Dermis blood vessel endothelial cell (primary cell): ENCODE results near the gene TSPEAR. TPM values are rescaled to one million over a fixed set of nuclear protein-coding genes. Genes with fewer than 3 reads are reported as not detected.

Experiments used
- DNase-seq: peaks from one replicate; pipeline ENCODE4 v3.0.0; 2010
- total RNA-seq: library from RNA; depleted of rRNA; stranded (reverse); fragments of >200 nt; gene quantifications from 2 replicates; pipeline ENCODE4 v1.2.3, GENCODE V29; 2014

Gene TSPEAR
- total RNA-seq, 1 donor from 2014 or later, result 1.0 TPM

- no peak for DNase-seq
Measured at GRCh38 chr21:44740742-44741141, 29.4 kb upstream of the TSPEAR start.

- no peak for DNase-seq
Measured at GRCh38 chr21:44739316-44739715, 27.9 kb upstream of the TSPEAR start.

DNA sequence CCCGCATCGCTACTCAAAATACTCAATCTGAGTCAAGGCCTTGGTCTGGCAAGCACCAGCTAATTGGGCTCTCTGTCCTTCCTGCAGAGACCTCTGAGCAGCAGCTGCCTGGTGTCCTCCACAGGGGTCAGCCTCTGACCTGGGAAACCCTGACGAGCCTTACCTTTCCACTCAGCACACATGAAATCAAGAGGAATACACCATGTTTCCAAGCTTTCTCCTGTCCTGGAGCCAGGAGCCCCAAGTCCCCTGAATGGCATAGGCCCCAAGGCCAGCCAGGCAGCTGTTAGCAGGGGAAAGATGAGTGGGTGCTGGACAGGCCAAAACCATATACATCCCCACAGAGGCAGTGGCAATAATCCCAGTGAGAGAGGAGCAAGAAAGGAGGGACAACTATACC is 27.2 kb upstream of the TSPEAR start:
- no peak for DNase-seq

DNA sequence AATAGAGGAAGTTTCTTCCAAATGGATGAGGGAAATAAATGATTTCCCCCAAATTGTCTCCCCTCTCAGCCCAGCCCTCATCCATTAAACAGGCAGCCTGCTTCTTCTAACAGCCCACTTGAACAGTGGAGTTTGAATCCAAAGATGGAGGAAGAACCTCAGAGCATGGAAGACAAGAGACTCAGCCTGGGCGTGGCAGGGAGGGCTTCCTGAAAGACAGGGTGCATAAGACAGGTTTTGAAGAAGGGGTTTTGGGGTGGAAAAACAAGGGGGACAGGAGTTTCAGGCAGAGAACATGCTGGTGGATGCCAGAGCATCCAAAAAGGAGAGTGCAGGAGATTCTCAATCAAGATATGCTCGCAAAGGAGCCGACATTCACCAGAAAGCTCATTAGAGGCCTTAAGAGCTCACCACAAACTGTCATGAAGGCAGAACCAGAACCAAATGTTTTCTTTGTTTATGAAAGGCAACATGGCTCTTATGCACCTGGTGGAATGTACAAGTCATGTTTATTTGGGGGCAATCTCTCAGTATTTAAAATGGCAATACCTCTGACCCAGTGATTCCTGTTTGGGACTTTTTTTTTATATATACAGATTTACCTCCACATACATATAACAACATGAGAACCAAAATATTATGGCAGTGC is 26.5 kb upstream of the TSPEAR start:
- DNase-seq, result no peak

DNA sequence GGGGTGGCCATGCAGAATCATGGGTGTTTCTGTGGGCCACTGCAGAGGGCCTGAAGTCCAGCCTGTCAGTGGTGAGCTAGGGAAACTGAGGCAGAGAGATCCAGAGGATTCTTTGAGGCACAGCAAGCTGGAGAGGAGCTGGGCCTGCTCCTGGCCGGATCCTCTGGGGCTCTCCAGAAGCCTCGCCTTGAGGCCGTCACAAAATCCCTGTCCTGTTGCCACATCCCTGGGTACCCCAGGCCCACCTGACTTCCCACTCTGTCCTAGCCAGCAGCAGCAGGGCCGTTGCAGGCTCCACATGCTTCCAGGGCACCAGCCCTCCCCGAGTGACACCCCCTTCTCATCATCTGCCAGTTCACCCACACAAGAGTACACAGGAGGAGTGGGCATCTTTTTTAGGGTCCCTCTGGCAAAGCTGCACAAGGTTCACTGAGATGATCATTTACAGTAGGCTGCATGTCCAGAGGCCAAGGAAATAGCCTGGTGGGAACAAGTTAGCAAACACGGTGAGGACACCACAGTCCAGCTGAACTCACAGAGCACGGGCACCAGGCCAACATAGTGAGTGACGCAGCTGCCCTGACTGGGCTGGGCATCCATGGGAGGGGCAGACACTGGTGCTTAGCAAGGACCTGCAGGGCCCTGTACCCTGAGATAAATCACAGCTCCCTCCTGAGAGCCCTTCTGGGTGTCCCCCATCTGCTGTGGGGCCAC is 25.1 kb upstream of the TSPEAR start:
- DNase-seq, result peak; percentile 43

GRCh38 chr21:44735821-44736220 is 24.4 kb upstream of the TSPEAR start:
- no peak for DNase-seq

- DNase-seq, result no peak
Measured at GRCh38 chr21:44734841-44735240, 23.5 kb upstream of the TSPEAR start.

DNA sequence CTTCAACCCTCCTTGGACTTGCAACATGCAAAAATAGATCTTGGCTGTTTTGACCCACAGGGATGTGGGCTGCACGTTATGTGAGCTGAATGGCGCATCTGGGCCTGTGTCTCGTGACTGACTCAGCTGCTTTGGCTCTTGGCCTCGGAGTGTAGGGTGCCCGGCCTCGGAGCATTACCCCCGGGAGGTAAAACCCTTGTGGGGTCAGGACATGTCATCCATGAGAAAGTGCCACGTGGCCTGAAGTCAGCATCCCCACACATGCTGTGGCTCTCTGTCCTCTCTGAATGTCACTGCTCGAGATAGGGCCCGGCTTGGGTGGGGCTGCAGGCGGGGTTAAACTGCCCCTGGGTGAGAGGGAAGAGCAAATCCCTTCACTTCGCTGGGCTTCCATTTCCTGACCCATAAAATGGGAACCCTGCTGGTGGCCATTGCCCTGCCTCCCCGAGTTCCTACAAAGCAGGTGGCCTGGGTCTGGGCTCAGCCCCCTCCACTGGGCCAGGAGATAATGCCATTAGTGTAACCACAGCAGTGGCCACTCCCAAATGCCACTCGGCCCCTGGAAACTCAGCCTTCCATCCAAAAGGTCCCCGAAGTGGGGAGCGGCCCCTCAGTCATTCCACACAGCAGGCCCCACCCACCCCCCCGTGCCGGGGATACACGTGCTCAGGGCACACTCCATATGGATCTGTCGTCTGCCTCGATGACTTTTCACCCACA is 22.8 kb upstream of the TSPEAR start:
- no peak for DNase-seq

- DNase-seq, result no peak
Measured at GRCh38 chr21:44732956-44733355, 21.6 kb upstream of the TSPEAR start.

DNA sequence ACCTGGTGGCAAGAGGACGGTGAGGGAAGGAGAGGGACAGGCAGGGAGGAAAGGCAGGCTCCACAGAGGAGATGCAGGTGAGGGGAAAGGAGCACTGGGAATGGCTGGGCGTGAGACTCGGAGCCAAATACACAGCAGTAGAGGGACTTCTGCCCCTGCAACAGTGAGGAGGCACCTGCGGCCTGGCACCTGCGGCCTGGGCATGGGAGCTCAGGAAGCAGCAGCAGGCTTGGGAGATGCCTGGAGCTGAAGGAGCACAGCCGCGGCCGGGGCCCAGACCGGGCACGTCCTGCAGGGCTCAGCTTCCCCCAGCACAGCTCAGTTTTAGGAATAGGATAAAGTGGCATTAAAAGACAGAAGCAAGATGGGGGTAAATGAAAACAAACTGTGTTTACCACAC is 20.9 kb upstream of the TSPEAR start:
- DNase-seq, result no peak

DNA sequence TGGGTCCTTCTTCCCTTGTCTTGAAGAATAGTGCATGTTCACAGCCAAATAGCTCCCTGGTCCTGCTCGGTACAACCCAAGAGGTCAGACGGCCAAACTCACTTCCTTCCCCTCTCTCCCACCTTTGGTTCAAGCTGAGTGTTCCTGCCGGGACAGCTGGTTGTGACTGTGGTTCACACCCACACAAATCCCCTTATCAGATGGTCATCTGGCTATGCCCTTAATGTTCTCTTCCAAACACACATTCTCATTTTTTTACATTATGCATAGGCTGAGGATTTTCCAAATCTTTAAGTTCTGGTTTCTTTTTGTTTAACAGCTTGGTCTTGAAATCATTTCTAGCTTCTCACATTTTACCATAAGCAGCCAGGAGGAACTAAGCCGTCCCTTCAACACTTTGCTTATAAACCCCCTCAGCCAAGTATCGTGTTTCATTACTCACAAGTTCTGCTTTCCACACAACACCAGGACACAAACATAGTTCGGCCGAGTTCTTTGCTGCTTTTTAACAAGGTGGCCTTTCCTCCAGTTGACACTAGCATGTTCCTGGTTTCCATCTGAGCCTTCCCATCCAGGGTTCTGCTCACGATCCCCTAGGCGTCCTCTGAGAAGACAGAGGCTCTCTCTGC is 19.7 kb upstream of the TSPEAR start:
- peak; percentile 27 for DNase-seq

DNA sequence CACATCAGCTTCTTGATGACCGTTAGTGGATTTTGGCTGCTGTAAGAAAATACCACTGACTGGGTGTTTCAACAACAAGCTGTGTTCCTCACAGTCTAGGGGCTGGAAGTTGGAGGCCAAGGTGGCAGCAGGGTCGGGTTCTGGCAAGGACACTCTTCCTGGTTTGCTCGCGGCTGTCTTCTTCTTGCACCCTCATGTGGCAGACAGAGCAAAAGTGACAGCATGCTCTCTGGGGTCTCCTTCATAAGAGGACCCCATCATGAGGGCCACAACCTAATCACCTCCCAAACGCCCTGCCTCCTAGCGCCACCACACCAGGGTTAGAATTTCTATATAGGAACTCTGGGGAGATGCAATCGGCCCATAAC is 18.6 kb upstream of the TSPEAR start:
- DNase-seq, result no peak

DNA sequence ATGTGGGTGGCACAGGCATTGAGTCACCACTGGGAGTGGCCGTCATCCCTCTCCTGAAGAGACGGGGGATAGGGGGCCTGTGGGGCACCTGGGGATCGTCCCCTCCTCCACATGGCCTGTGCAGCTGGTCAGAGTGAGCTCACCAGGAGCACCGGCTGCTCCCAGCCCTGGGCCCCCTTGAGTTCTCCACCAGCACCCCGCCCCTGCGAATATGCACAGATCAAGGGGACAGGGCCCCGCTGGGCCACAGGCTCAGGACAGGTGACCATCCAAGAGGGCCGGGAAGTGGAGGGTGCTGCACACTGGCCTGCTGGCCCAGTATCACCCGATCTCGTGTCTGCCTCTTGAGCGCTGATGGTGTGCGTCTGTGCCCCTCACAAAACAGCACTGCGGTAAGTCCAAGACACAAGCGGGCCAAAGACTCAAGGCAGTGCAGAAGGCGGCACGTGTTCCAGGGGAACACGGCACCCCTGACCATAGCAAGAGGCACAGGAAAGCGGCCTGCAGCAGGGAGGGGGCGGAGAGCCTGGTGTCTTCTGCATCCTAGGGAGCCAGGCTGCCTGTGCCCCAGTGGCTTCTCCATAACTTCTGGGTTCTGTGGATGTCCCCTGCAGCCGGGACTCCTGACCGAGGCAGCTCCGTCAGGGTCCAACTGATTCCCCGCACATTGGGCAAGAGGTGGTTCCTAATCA is 18.1 kb upstream of the TSPEAR start:
- no peak for DNase-seq

GRCh38 chr21:44728716-44729115 is 17.3 kb upstream of the TSPEAR start:
- DNase-seq, result no peak

GRCh38 chr21:44727757-44728156 is 16.4 kb upstream of the TSPEAR start:
- DNase-seq, result no peak

DNA sequence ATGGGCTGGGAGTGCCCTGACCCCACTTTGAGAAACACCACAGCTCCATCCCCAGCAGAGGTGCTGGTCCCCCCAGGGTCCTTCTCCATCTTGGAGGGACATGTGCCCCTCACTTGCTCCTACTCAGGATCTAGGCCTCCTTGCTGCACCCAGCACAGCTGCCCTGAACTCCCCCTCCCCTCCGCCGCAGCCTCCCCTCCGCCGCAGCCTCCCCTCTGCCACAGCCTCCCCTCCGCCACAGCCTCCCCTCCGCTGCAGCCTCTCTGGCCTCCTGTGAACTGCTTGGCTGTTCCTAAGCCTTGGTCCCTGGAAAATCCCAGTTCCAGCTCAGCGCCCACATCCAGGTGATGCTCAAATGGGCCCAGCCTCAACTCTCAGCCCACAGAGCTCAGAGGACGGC is 15.9 kb upstream of the TSPEAR start:
- DNase-seq, result no peak

DNA sequence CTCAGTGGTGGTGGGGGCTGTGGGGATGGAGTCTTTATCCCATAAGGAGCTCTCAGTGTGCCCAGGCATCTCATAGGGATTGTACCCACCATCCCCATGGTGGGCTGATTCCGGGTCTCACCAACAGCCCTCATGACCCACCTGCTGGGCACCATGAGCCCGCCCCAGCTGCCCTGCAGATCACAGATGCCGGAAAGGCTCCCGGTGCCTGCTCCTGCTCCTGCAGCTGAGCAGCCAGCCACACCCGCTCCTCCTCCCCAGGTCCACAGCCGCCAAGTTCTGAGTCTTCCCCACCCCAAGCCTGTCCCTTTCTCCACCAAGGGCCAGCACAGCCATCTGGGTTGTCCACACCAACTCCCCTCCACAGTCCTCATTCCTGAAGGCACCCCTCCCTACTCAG is 15.5 kb upstream of the TSPEAR start:
- DNase-seq, result no peak

DNA sequence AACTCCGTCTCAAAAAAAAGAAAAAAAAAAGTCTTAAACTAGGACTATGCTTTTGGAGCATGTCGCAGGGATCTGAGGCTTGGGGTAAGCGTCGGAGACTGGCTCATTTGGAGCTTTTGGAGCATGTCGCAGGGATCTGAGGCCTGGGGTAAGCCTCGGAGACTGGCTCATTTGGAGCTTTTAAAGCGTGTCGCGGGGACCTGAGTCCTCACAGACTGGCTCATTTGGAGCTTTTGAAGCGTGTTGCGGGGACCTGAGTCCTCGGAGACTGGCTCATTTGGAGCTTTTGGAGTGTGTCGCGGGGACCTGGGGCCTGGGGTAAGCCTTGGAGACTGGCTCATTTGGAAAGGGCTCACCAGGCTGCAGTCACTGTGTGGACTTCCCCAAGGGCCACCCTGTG is 13.6 kb upstream of the TSPEAR start:
- no peak for DNase-seq

DNA sequence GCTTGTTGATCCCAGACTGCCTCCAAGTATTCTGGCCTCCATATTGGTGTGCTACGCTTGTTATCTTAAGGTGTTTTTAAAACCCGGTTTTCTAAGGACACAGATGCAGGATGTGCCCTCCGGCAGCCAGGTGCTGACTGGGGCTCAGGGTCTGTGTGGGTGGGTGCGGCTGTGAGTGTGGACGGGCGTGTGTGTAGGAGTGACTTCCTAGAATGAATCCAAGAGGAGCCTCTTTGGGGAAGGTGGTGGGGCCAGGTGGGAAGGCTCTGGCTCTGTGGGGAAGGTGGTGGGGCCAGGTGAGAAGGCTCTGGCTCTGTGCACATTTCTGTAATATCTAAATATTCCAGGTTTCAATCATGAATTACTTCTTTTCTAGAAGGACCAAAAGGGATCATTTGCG is 12.8 kb upstream of the TSPEAR start:
- DNase-seq, result no peak

GRCh38 chr21:44723177-44724131 is 12.1 kb upstream of the TSPEAR start:
- peak; percentile 12 for DNase-seq

- DNase-seq, result no peak
Measured at GRCh38 chr21:44722731-44723130, 11.4 kb upstream of the TSPEAR start.

DNA sequence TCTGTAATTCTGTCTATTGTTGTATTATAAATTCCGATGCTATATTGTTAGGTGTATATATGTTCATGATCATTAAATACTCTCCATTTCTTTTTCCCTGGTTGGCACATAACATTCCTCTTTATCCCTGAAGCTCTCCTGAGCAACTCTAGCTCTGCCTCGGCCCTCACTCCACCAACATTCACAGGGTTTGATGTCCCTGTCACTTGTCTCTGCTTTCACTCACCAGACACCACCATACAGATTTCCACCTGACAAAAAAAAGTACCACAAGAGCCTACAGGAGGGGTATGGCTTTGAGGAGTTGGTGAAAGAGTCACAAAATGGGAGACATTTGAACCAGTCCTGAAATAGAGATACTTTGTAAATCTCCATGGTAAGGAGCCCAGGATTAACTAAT is 8.8 kb upstream of the TSPEAR start:
- DNase-seq, result no peak
